ENCODE measurements around the gene SLC25A34. TPM values are rescaled to one million over a fixed set of nuclear protein-coding genes. Genes with fewer than 3 reads are reported as not detected.

The SLC25A34 gene
- 0.30 and 0.47 TPM in 2 replicates for total RNA-seq (ENCODE audit: low replicate concordance)

DNA sequence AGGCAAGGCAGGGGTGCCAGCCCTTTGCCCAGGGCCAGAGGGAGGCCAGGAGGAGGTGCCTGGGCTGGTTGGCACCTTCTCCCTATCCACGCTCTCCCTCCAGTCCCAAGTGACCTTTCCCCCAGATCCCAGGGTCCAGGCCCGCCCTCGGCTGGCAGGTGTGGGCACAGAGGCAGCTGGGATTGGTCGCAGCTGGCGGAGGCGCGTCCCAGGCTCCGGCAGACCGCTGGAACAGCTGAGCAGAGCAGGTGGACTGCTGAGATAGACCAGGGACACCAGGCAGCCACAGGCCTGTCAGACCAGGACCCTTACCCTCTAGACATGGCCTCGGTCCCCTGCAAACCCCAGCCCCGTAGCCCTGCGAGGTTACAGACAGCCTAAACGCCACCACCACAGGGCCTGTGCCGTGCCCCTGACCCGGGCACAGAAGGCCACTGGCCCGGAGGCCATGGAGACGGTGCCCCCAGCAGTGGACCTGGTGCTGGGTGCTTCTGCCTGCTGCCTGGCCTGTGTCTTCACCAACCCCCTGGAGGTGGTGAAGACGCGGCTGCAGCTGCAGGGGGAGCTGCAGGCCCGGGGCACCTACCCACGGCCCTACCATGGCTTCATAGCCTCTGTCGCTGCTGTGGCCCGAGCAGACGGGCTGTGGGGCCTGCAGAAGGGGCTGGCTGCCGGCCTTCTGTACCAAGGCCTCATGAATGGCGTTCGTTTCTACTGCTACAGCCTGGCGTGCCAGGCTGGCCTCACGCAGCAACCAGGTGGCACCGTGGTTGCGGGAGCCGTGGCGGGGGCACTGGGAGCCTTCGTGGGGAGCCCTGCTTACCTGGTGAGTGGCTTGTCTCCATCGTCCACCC, at the start of gene SLC25A34:
Gene SLC25A34, plus strand, starts transcription at position 221 of the 854 bp plus-strand sequence. Its CDS starts 228 bp downstream, at position 449.

GRCh38 chr1:15742339-15742801, 6.3 kb downstream of the SLC25A34 start, which contains the start of gene TMEM82:
TSS of gene TMEM82 (plus strand) at chr1:15742499. CDS start at chr1:15742560, 61 bp downstream.

DNA sequence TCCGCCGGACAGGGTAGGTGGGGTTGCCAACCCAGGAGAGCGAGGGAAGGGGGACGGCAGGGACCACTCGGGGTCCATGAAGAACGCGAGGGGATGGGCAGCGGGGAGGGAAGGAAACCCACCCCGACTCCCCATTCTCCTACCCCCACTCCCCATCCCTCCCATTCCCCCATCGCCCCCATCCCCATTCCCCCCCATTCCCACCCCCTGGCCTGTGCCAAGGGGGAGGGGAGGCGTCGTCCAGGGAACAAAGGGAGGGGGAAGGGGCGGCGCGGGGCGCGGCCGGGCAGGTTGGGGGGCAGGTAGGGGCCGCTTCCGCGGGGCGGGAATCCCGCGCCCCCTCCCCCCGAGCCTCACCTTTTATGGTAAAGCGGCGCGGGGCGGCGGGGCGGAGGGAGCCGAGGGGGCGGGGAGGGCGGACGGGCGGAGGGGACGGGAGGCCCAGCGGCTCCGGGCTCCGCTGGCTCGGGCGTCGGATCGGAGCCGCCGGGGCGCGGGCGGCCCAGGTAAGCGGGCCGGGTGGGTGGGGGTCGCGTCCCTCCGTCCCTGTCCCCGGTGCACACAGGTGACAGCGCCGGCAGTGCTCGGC, 22.4 kb downstream of the SLC25A34 start, which contains the start of gene FBLIM1:
Gene FBLIM1, plus strand, starts transcription at position 453 of the 589 bp plus-strand sequence. CDS start 6,189 bp downstream, outside the sequence.

Other genes starting within 250 kb of the SLC25A34 start
- 3.8 and 3.9 TPM in 2 replicates for gene CASP9, start 212.0 kb upstream of the SLC25A34 start, total RNA-seq (ENCODE audit: low replicate concordance)
- 10.4 and 15.9 TPM in 2 replicates for gene DNAJC16, start 209.4 kb upstream of the SLC25A34 start, total RNA-seq (ENCODE audit: low replicate concordance)
- 0.23 and 0.53 TPM in 2 replicates for gene AGMAT, start 151.2 kb upstream of the SLC25A34 start, total RNA-seq (ENCODE audit: low replicate concordance)
- 8.4 and 14.0 TPM in 2 replicates for gene DDI2, start 118.8 kb upstream of the SLC25A34 start, total RNA-seq (ENCODE audit: low replicate concordance)
- gene PLEKHM2, start 51.9 kb upstream of the SLC25A34 start, total RNA-seq (ENCODE audit: low replicate concordance), result 55.4 and 128 TPM in 2 replicates
- not detected in 2 replicates for gene TMEM82, start 6.2 kb downstream of the SLC25A34 start, total RNA-seq (ENCODE audit: low replicate concordance)
- gene FBLIM1, start 22.5 kb downstream of the SLC25A34 start, total RNA-seq (ENCODE audit: low replicate concordance), result 13.0 and 143 TPM in 2 replicates
- gene UQCRHL, start 71.4 kb downstream of the SLC25A34 start, total RNA-seq (ENCODE audit: low replicate concordance), result 11.4 and 18.3 TPM in 2 replicates
- gene SPEN, start 111.4 kb downstream of the SLC25A34 start, total RNA-seq (ENCODE audit: low replicate concordance), result 10.8 and 22.1 TPM in 2 replicates
- 39.5 and 76.3 TPM in 2 replicates for gene ZBTB17, start 239.8 kb downstream of the SLC25A34 start, total RNA-seq (ENCODE audit: low replicate concordance)

Data from smooth muscle cell of the coronary artery (primary cell).